ENCODE measurements around the gene ANO4.

ANO4 gene

DNA sequence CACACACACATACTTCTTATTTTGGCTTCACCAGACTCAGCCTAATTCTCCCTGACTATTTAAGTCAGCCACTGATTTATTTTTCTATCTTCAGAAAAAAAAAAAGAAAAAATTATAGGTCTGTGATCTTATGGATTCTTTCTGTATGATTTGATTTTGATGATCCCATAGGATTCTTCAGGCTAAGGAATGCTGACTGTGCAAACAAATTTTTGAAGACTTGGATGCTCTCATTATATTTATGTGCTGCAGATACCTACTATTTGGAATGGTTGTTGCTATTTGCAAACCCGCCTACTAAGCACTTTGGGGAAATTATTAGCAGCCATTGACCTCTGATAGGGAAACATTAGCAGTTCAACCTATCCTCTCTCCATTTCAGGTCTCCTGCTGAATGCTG lies 4.0 kb upstream of the ANO4 start:
- TF ChIP-seq, protein P1, sequence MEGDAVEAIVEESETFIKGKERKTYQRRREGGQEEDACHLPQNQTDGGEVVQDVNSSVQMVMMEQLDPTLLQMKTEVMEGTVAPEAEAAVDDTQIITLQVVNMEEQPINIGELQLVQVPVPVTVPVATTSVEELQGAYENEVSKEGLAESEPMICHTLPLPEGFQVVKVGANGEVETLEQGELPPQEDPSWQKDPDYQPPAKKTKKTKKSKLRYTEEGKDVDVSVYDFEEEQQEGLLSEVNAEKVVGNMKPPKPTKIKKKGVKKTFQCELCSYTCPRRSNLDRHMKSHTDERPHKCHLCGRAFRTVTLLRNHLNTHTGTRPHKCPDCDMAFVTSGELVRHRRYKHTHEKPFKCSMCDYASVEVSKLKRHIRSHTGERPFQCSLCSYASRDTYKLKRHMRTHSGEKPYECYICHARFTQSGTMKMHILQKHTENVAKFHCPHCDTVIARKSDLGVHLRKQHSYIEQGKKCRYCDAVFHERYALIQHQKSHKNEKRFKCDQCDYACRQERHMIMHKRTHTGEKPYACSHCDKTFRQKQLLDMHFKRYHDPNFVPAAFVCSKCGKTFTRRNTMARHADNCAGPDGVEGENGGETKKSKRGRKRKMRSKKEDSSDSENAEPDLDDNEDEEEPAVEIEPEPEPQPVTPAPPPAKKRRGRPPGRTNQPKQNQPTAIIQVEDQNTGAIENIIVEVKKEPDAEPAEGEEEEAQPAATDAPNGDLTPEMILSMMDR (IDR thresholded peaks at IDR 0.05): no peak
- intact Hi-C loops (cut with DNase I; ENCODE audit: low total_unique reads): no loop called here
- Histone ChIP-seq H3K36me3 (no peaks in the 10 kb centered on the region), H3K4me1 (peaks cover 0 to 9% (median 0%) of the 10 kb centered on the region in 4 donors), H3K9me3 (no peaks in the 10 kb centered on the region), H3K4me3 (no peak overlapping the region), H3K27ac (no peak overlapping the region), H3K27me3 (no peaks in the 10 kb centered on the region)
- DNase-seq: no peak

DNA sequence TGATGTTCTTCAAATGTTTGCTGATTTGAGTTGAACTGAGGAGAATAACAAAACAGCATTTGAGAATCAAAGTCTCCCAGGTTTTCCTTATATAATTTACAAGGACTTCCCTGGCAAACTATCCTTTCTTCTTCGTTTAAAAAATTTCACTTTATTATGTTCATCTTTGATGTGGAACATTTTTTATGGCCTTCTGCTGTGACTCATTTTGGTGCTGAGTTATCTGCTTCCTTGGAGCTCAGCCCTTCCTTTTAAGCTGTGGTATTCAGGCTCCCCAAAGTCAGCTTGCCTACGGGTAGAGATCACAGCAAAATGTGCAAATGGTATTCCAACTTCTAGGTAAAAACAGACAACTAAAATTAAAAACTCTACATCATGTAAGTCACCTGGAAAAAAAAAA lies 1.4 kb upstream of the ANO4 start:
- Histone ChIP-seq H3K27ac (no peak overlapping the region), H3K9me3 (no peaks in the 10 kb centered on the region), H3K4me3 (no peak overlapping the region), H3K4me1 (peaks cover 0 to 9% (median 0%) of the 10 kb centered on the region in 4 donors), H3K27me3 (peaks cover 0 to 4% of the 10 kb centered on the region in 2 donors), H3K36me3 (no peaks in the 10 kb centered on the region)
- TF ChIP-seq, protein P1 (IDR thresholded peaks at IDR 0.05): no peak
- no peak for DNase-seq
- intact Hi-C loops (cut with DNase I; ENCODE audit: low total_unique reads): no loop called here

DNA sequence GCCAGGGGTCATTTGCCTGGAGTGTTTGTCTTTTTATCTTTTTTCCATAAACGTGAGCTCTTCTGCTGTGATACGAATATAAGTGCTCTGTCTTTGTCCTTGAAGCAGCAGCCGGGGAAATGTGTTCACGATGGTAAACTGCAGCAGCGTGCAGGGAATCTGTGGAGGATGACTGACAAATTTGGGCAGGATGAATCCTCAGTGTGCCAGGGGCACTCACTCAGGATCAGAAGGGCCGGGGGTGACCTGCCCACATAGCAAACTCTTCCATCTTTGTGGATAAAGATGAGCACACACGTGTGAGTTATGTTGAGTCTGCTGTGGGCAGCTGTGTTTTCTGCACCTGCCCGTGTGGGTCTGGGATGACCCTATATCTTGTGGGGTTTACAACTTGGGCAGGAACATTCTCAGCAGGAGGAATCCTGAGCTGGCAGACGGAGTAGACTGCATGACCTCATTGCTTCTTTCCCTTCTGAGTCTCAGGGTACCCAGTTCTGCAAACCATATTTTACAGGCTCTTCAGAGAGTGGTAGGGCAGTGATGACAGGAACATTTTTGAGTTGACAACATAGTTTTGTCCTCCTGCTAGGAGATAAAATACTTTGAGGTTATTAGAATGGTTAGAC lies 711 bp downstream of the ANO4 start:
- no peak overlapping the region for H3K27ac ChIP-seq
- H3K4me3 ChIP-seq: no peak overlapping the region
- intact Hi-C loops (cut with DNase I; ENCODE audit: low total_unique reads): no loop called here

DNA sequence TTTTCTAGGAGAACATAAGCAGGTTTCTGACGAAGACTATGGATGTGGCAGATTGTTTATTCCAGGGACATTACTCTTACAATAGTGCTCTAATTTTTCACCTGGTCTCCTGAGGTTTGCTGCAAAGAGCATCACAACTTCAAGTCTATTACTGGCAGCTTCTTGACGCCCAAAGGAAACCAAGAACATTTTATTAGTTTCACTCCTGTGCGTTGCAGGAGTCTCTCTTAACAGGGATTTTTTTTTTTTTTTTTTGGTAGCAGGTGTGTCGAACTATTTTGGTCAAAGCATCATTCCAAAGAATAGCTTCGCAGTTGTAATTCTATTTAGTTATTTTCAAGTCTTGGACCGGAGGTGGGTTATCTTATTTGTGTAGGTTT lies 1.2 kb downstream of the ANO4 start:
- Histone ChIP-seq H3K27ac (no peak overlapping the region), H3K4me3 (no peak overlapping the region), H3K4me1 (peaks cover 0 to 9% (median 0%) of the 10 kb centered on the region in 4 donors), H3K9me3 (no peaks in the 10 kb centered on the region), H3K27me3 (peaks cover 0 to 4% of the 10 kb centered on the region in 2 donors), H3K36me3 (no peaks in the 10 kb centered on the region)
- no peak for DNase-seq
- TF ChIP-seq, protein P1 (IDR thresholded peaks at IDR 0.05): no peak
- intact Hi-C loops (cut with DNase I; ENCODE audit: low total_unique reads): no loop called here

More for the DNA sequence above, 711 bp downstream of the ANO4 start:
- DNase-seq: no peak
- peaks cover 0 to 9% (median 0%) of the 10 kb centered on the region in 4 donors for H3K4me1 ChIP-seq
- no peaks in the 10 kb centered on the region for H3K9me3 ChIP-seq
- H3K36me3 ChIP-seq: no peaks in the 10 kb centered on the region
- H3K27me3 ChIP-seq: peaks cover 0 to 4% of the 10 kb centered on the region in 2 donors
- TF ChIP-seq, protein P1 (IDR thresholded peaks at IDR 0.05): no peak

DNA sequence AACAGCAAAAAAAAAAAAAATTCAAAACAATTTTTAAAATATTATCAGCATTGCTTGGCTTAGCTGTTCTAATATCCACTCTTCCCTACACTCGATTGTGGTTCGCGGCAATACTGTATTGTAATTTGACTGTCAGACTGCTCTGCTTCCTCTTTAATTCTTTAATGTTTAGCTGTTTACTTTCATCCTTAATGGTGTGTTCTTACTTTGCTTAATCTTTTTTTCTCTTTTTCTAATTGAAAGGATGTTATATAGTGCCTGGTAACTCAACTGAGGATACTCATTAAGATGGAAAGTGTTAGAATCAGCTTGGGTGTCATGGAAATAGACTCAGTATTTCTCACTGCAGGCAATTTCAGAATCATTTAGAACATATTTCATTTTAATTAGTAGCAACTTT lies 2.0 kb downstream of the ANO4 start:
- Histone ChIP-seq H3K27me3 (peaks cover 0 to 4% of the 10 kb centered on the region in 2 donors), H3K36me3 (no peaks in the 10 kb centered on the region), H3K27ac (no peak overlapping the region), H3K4me3 (no peak overlapping the region), H3K4me1 (peaks cover 0 to 9% (median 0%) of the 10 kb centered on the region in 4 donors), H3K9me3 (no peaks in the 10 kb centered on the region)
- TF ChIP-seq, protein P1 (IDR thresholded peaks at IDR 0.05): no peak
- no peak for DNase-seq
- intact Hi-C loops (cut with DNase I; ENCODE audit: low total_unique reads): no loop called here

Data from tibial artery (tissue), 4 donors.